GM19397 (cell line): Measurements from ENCODE around the gene TACC2.
"Not testable (repeated sequence)": the region's sequence is repeated elsewhere in the genome, so short reads cannot be mapped to it uniquely, and the experiment has no call there.

Experiments
- ATAC-seq: cut with Tn5 transposase; IDR thresholded peaks from one replicate; pipeline ENCODE4 v1.9.1; 2021; ENCODE audit warnings: mild to moderate bottlenecking, moderate library complexity; ENCODE audit not compliant: unreplicated experiment

The TACC2 gene

GRCh38 chr10:122055252-122055651, 66.3 kb downstream of the TACC2 start:
- ATAC-seq: no peak

GRCh38 chr10:122056431-122057094, 67.6 kb downstream of the TACC2 start:
- ATAC-seq: no peak

DNA sequence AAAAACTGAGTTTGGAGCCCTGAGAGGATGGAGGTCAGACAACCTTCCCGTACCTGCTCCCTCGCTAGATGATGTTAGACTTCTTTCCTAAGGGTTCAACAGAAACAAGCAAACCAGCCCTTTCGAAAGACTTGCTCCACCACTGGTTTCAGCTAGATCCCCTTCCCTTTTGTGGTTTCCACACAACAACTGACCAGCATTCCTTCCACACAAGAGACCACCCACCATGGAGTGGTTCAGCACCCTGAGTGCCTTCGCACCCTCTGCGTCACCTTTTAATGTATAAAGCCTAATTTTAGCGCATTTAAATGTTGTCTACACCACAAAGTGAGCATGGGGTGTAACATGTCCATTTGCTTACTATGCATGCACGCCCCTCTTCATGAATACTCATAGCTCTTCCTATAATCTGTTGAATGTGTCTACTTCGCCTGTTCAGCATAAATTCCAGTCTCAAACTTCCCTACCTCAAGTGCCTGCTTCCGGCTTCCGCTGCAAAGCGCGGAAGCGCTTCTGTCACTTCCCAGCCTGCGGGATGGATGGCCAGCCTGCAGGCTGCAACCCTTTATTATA, 69.0 kb downstream of the TACC2 start:
- ATAC-seq: no peak

DNA sequence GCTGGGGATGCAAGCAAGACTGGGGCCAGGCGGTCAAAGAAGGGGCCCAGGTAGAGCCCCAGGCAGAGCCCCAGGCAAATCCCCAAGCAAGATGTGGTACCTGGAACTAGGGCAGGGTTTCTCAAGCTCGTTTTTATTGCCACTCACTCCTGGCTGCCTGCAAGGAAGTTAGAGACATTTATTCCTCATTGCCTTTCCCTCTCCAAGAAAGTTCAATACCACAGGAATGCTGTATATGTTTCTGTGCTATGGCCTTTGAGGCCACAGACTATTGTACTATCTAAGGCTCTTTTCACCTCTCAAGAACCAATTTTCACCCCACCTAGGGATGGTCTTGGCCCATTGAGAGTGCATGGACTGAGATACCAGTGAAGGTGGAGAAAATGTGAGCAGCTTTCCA, 71.3 kb downstream of the TACC2 start:
- ATAC-seq: no peak

GRCh38 chr10:122062831-122063674, 74.1 kb downstream of the TACC2 start:
- ATAC-seq: no peak

DNA sequence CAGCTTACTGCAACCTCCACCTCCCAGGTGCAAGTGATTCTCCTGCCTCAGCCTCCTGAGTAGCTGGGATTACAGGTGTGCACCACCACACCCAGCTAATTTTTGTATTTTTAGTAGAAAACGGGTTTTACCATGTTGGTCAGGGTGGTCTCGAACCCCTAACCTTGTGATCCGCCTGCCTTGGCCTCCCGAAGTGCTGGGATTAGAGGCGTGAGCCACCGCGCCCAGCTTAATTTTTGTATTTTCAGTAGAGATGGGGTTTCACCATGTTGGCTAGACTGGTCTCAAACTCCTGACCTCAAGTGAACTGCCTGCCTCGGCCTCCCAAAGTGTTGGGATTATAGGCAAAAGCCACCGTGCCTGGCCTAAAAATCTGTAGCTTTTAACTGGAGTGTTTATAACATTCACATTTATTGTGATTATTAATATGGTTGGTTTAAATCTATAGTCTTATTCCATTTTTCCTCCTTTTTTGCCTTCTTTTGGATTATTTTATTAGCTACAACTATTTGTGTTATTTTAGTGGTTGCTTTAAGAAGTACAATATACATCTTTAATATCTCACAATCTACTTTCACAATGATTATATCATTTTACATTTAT, 77.5 kb downstream of the TACC2 start:
- not testable (repeated sequence) for ATAC-seq

DNA sequence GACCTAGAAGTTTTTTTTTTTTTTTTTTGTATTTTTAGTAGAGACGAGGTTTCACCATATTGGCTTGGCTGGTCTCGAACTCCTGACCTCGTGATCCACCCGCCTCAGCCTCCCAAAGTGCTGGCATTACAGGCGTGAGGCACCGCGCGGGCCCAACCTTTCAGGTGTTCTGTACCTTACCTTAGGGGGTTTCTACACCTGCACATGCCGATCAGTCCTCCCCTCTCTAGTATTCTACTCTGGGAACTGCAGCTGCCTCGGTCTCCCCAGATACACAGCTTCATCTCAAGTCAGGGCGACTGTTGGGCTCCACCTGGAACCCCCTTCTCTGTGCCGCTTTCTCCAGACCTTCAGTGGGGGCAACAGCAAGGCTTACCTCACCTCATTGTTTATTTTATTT, 79.9 kb downstream of the TACC2 start:
- no peak for ATAC-seq

GRCh38 chr10:122072491-122072890, 83.5 kb downstream of the TACC2 start:
- no peak for ATAC-seq

GRCh38 chr10:122073508-122073907, 84.5 kb downstream of the TACC2 start:
- no peak for ATAC-seq

GRCh38 chr10:122075171-122075570, 86.2 kb downstream of the TACC2 start:
- no peak for ATAC-seq

GRCh38 chr10:122075876-122076275, 86.9 kb downstream of the TACC2 start:
- not testable (repeated sequence) for ATAC-seq

GRCh38 chr10:122077311-122077875, 88.4 kb downstream of the TACC2 start:
- ATAC-seq: no peak

DNA sequence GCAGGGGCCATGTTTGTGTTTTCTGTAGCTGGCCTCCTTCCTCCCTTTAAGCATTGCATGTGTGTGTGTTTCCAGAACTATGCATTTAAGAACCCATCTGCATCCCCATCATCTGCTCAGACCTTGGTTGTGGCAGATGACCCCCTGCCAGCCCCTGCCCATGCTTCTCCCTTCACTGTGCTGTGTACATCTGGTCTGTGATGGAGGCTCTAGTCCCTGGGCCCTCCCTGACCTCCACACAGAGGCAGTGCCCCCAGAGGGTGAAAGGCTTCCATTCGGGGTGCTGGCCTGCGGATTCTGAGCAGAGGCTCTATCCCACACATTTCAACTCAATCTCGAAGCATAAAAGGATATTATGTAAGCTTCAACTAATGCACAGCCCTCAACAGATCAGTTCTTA, 89.4 kb downstream of the TACC2 start:
- no peak for ATAC-seq

DNA sequence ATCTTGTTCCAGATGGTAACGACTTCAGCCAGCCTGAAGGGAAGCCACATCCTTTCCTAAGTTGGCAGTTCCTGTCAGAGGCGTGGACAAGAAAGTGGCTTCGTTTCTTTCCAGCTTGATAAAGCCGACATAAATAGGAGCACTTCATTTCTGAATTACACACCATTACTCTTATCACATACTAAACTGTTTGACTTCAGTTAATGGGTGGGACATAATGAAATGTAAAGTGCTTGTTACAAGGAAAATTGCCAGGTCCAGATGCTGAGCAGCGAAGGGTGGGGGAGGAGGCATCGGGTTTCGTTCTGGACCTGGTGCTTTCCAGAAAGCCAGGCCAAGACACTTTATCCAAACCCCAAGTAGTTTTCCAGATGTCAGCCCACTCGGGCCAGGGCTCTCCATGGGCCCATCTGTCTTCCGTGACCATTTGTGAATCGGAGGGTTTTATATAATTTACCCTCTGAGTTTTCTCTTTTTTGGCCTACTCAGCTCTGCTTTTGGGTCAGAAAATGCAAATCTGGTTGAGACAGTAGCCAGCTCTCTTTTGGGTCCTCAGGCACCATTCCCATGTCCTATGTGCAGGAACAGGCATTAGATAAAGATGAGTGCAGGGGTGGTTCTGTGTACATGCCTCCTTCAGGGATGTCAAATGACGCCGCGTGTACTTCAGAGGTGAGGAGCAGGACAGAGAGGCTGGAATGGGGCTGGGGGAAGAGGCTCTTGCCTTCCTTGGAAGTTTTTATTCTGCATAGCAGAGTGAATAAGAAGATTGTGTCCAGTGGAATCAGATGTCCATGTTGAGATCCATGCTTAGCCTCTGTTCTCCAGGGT, 90.2 kb downstream of the TACC2 start:
- ATAC-seq: no peak

- no peak for ATAC-seq
Observed at GRCh38 chr10:122082616-122083477, 93.9 kb downstream of the TACC2 start.

- no peak for ATAC-seq
Observed at GRCh38 chr10:122083478-122084025, 94.6 kb downstream of the TACC2 start.

- no peak for ATAC-seq
Observed at GRCh38 chr10:122084286-122085041, 95.5 kb downstream of the TACC2 start.

- no peak for ATAC-seq
Observed at GRCh38 chr10:122085423-122085911, 96.5 kb downstream of the TACC2 start.
